H1 (cell line): ENCODE measurements around the gene PINK1. TPM values are rescaled to one million over a fixed set of nuclear protein-coding genes. Genes with fewer than 3 reads are reported as not detected.

Experiments used
- CTCF ChIA-PET: fragments of 300-600 bp; sonication (Branson Sonifier 250); formaldehyde crosslinking; loops from one replicate; lab custom pipeline; 2021; ENCODE audit not compliant: partially characterized antibody; lab: Charles Lee
- POLR2A ChIA-PET: fragments of 300-600 bp; sonication (Branson Sonifier 250); formaldehyde crosslinking; loops from one replicate; lab custom pipeline; 2021; ENCODE audit warnings: inconsistent platforms; ENCODE audit not compliant: partially characterized antibody; lab: Charles Lee
- DNase-seq, 2 experiments: peaks; one replicate each; pipeline versions ENCODE4 v3.0.0 to v3.0.0-alpha.2; 2010 to 2022; ENCODE audit warnings: low spot score in 2 of 2, low read depth in 1 of 2, mixed read lengths in 1 of 2
- FAIRE-seq: peaks from 2 replicates; lab custom pipeline; 2011; peaks lifted over from hg19 to GRCh38; lab: Jason Lieb, UNC
- H2AFZ ChIP-seq: 2 replicates; pipeline ENCODE4 v1.8.1; 2012; ENCODE audit warnings: low read length, inconsistent platforms
- H2AK5ac ChIP-seq: 2 replicates; pipeline ENCODE4 v1.6.1; 2013; ENCODE audit warnings: low read depth, low read length
- H2BK120ac ChIP-seq: replicated peaks from 2 replicates; pipeline ENCODE3; 2013; ENCODE audit warnings: low read depth, low read length, inconsistent platforms
- H2BK12ac ChIP-seq: 2 replicates; pipeline ENCODE4 v1.6.1; 2013; ENCODE audit warnings: low read depth, low read length
- H2BK15ac ChIP-seq: 2 replicates; pipeline ENCODE4 v1.6.1; 2013; ENCODE audit warnings: low read length
- H2BK20ac ChIP-seq: 2 replicates; pipeline ENCODE4 v1.6.1; 2013; ENCODE audit warnings: low read length
- H2BK5ac ChIP-seq: 2 replicates; pipeline ENCODE4 v1.6.1; 2013; ENCODE audit warnings: low read depth, low read length
- H3K14ac ChIP-seq: 2 replicates; pipeline ENCODE4 v1.6.1; 2013; ENCODE audit warnings: inconsistent platforms; ENCODE audit not compliant: insufficient read length
- H3K18ac ChIP-seq: 2 replicates; pipeline ENCODE4 v1.6.1; 2013; ENCODE audit warnings: low read length; ENCODE audit errors: extremely low read depth
- H3K23ac ChIP-seq: 2 replicates; pipeline ENCODE4 v1.6.1; 2013; ENCODE audit warnings: inconsistent platforms; ENCODE audit not compliant: insufficient read length
- H3K23me2 ChIP-seq: 2 replicates; pipeline ENCODE4 v1.6.1; 2013; ENCODE audit warnings: low read depth, low read length
- H3K27ac ChIP-seq: 2 replicates; pipeline ENCODE4 v1.6.1; 2011; ENCODE audit warnings: low read depth, low read length, inconsistent platforms
- H3K27me3 ChIP-seq, 4 experiments: replicated peaks in 1 of 4; 1 replicate in 1 of 4; 2 replicates in 3 of 4; pipeline versions ENCODE4 v1.6.1 to v1.8.1; 2011 to 2013; ENCODE audit warnings: low read length in 3 of 4, mild to moderate bottlenecking in 3 of 4, inconsistent platforms in 2 of 4, mixed read lengths in 2 of 4, moderate library complexity in 1 of 4; ENCODE audit not compliant: control insufficient read depth in 3 of 4, insufficient read depth in 3 of 4; ENCODE audit errors: extremely low read depth in 1 of 4
- H3K36me3 ChIP-seq, 4 experiments: 2 replicates each; pipeline versions ENCODE4 v1.6.1 to v1.8.1; 2011 to 2013; ENCODE audit warnings: mild to moderate bottlenecking in 4 of 4, low read length in 3 of 4, moderate library complexity in 2 of 4, control low read depth in 1 of 4, inconsistent platforms in 1 of 4; ENCODE audit not compliant: insufficient read depth in 4 of 4, control insufficient read depth in 2 of 4
- H3K4ac ChIP-seq: replicated peaks from 2 replicates; pipeline ENCODE3; 2013; ENCODE audit warnings: low read length, low read depth, mixed read lengths, inconsistent platforms; ENCODE audit not compliant: insufficient read length
- H3K4me1 ChIP-seq, 4 experiments: replicated peaks in 1 of 4; 1 replicate in 1 of 4; 2 replicates in 3 of 4; pipeline versions ENCODE4 v1.6.1 to v1.8.1; 2011 to 2013; ENCODE audit warnings: low read length in 3 of 4, inconsistent platforms in 2 of 4, mixed read lengths in 1 of 4; ENCODE audit not compliant: insufficient read depth in 4 of 4, control insufficient read depth in 3 of 4
- H3K4me2 ChIP-seq, 2 experiments: 2 replicates each; pipeline versions ENCODE4 v1.6.1 to v1.8.1; 2011 to 2013; ENCODE audit warnings: low read depth in 2 of 2, low read length in 2 of 2, control low read depth in 1 of 2, inconsistent platforms in 1 of 2, mild to moderate bottlenecking in 1 of 2; ENCODE audit not compliant: insufficient read depth in 1 of 2
- H3K4me3 ChIP-seq, 4 experiments: fragments of 200-600, 300-600 bp in 1 of 4; sonication (generic), shearing (Covaris generic), sonication (Bioruptor Twin) in 1 of 4; 2 replicates each; pipeline versions ENCODE4 v1.5.1 to v1.8.1; 2011 to 2016; ENCODE audit warnings: low read length in 4 of 4, low read depth in 3 of 4, control low read depth in 2 of 4, inconsistent platforms in 2 of 4, mild to moderate bottlenecking in 2 of 4, mixed read lengths in 1 of 4, moderate library complexity in 1 of 4; ENCODE audit not compliant: insufficient read depth in 2 of 4; ENCODE audit errors: extremely low read depth in 1 of 4
- H3K56ac ChIP-seq: replicated peaks from 2 replicates; pipeline ENCODE3; 2013; ENCODE audit warnings: low read depth, mild to moderate bottlenecking, mixed read lengths, low read length, inconsistent platforms; ENCODE audit not compliant: insufficient read length
- H3K79me1 ChIP-seq: 2 replicates; pipeline ENCODE4 v1.6.1; 2013; ENCODE audit warnings: low read depth, low read length, control low read depth
- H3K79me2 ChIP-seq, 2 experiments: 2 replicates each; pipeline versions ENCODE4 v1.6.1 to v1.8.1; 2012 to 2013; ENCODE audit warnings: low read length in 2 of 2, mild to moderate bottlenecking in 2 of 2, inconsistent platforms in 1 of 2; ENCODE audit not compliant: insufficient read depth in 2 of 2, control insufficient read depth in 1 of 2
- H3K9ac ChIP-seq, 4 experiments: replicated peaks in 1 of 4; 1 replicate in 1 of 4; 2 replicates in 3 of 4; pipeline versions ENCODE4 v1.6.1 to v1.8.1; 2011 to 2013; ENCODE audit warnings: low read depth in 3 of 4, low read length in 3 of 4, control low read depth in 2 of 4, mild to moderate bottlenecking in 2 of 4, moderate library complexity in 2 of 4, inconsistent platforms in 1 of 4; ENCODE audit errors: extremely low read depth in 1 of 4
- H3K9me3 ChIP-seq, 2 experiments: 2 replicates each; pipeline versions ENCODE4 v1.6.1 to v1.8.1; 2012 to 2013; ENCODE audit warnings: mild to moderate bottlenecking in 2 of 2, moderate library complexity in 2 of 2, control low read depth in 1 of 2, inconsistent platforms in 1 of 2, low read depth in 1 of 2, low read length in 1 of 2, mixed read lengths in 1 of 2; ENCODE audit not compliant: insufficient read depth in 2 of 2
- H4K20me1 ChIP-seq, 2 experiments: replicated peaks in 1 of 2; 2 replicates each; pipeline versions ENCODE3 to v1.8.1; 2011 to 2013; ENCODE audit warnings: inconsistent platforms in 2 of 2, low read length in 2 of 2, mild to moderate bottlenecking in 1 of 2; ENCODE audit not compliant: insufficient read depth in 2 of 2, control insufficient read depth in 1 of 2
- H4K5ac ChIP-seq: 2 replicates; pipeline ENCODE4 v1.6.1; 2013; ENCODE audit warnings: low read length, low read depth, mixed read lengths, inconsistent platforms; ENCODE audit not compliant: insufficient read length
- H4K8ac ChIP-seq: 2 replicates; pipeline ENCODE4 v1.8.0; 2013; ENCODE audit warnings: mild to moderate bottlenecking, moderate library complexity, low read length, inconsistent platforms; ENCODE audit not compliant: insufficient read depth; ENCODE audit errors: extremely low read depth
- H4K91ac ChIP-seq: replicated peaks from 2 replicates; pipeline ENCODE3; 2013; ENCODE audit warnings: low read length, mixed read lengths, inconsistent platforms; ENCODE audit not compliant: insufficient read length
- ASH2L ChIP-seq: fragments of 200-600, 300-600 bp; sonication (generic); IDR thresholded peaks from one replicate; pipeline ENCODE4 v1.7.1; 2017; ENCODE audit warnings: low read length
- BACH1 ChIP-seq: IDR thresholded peaks from 2 replicates; pipeline ENCODE4 v1.6.1; 2012; ENCODE audit warnings: low read length, improper control_type of control experiment
- BRCA1 ChIP-seq: IDR thresholded peaks from 2 replicates; pipeline ENCODE4 v1.6.1; 2012; ENCODE audit warnings: low read depth, low read length, improper control_type of control experiment
- GABPA ChIP-seq: IDR thresholded peaks from 2 replicates; pipeline ENCODE4 v1.6.1; 2011; ENCODE audit warnings: mild to moderate bottlenecking, low read length, moderate library complexity, borderline replicate concordance; ENCODE audit not compliant: insufficient read depth
- KDM4A ChIP-seq: IDR thresholded peaks from one replicate; pipeline ENCODE4 v1.7.1; 2012; ENCODE audit warnings: low read depth, mild to moderate bottlenecking, moderate library complexity, low read length, inconsistent platforms; ENCODE audit not compliant: severe bottlenecking
- POLR2AphosphoS5 ChIP-seq: IDR thresholded peaks from 2 replicates; pipeline ENCODE4 v1.6.1; 2011; ENCODE audit warnings: low read depth, low read length
- RAD21 ChIP-seq, 2 experiments: IDR thresholded peaks in 1 of 2; conservative IDR thresholded peaks in 1 of 2; 2 replicates each; pipeline ENCODE4 v1.6.1; 2011; ENCODE audit warnings: low read depth in 2 of 2, low read length in 2 of 2, improper control_type of control experiment in 1 of 2, inconsistent platforms in 1 of 2, mild to moderate bottlenecking in 1 of 2, moderate library complexity in 1 of 2
- WGBS, 2 experiments: shearing (Covaris generic) in 1 of 2; methylation state at CpG; one replicate each; pipeline versions ENCODE4 v1.1.6 to v1.1.7; 2013 to 2015; ENCODE audit warnings: low lambda C conversion rate in 2 of 2, mixed read lengths in 2 of 2, inconsistent platforms in 1 of 2, low coverage in 1 of 2, missing lambda C conversion rate in 1 of 2; ENCODE audit not compliant: insufficient replicate concordance in 2 of 2, insufficient coverage in 1 of 2, insufficient read length in 1 of 2; ENCODE audit errors: extremely low coverage in 1 of 2, missing lambda C conversion rate in 1 of 2; 5-methylcytosine and 5-hydroxymethylcytosine counted together
- polyA plus RNA-seq, 7 experiments: library from polyadenylated mRNA; depleted of rRNA in 3 of 7; stranded (reverse) in 5 of 7; unstranded in 2 of 7; fragments of >200 nt in 5 of 7; fragments of 200-250 nt in 2 of 7; gene quantifications; 1 replicate in 5 of 7; 2 replicates in 1 of 7; 4 replicates in 1 of 7; pipeline versions ENCODE4 v1.2.1 to v1.2.3, GENCODE V29; 2011 to 2013; ENCODE audit warnings: missing spikeins in 2 of 7, mixed read lengths in 2 of 7
- total RNA-seq: library from RNA; stranded (reverse); fragmentation: NEBNext Ultra II Directional; extraction: Animal tissue kit (Norgen Biotek cat#: 25700); gene quantifications from 2 replicates; pipeline ENCODE4 v1.2.1, GENCODE V29; 2021

The PINK1 gene
- total and polyA plus RNA-seq, 2 of the 8 experiments (the other 6 are each of a cell fraction or from before 2014, with no cell fraction given) = 16.1 to 19.3 TPM

GRCh38 chr1:20657024-20657423, 23.8 kb downstream of the PINK1 start:
- Histone ChIP-seq H3K4ac (no peak overlapping the region), H4K8ac (no peak overlapping the region), H3K36me3 (peaks cover 24 to 58% (median 51%) of the 10 kb centered on the region in 4 experiments), H4K20me1 (peaks cover 6 to 30% of the 10 kb centered on the region in 2 experiments), H3K9ac (no peak overlapping the region), H4K5ac (no peak overlapping the region), H2AFZ (no peak overlapping the region), H2BK5ac (no peak overlapping the region), H2BK15ac (no peak overlapping the region), H3K79me2 (peaks cover 9 to 49% of the 10 kb centered on the region in 2 experiments), H3K23ac (no peak overlapping the region), H4K91ac (no peak overlapping the region), H2AK5ac (no peak overlapping the region), H3K4me1 (peaks cover 0 to 5% (median 3%) of the 10 kb centered on the region in 4 experiments; a peak in 3 of 7 replicates), H3K27ac (no peak overlapping the region), H3K23me2 (peaks cover 9% of the 10 kb centered on the region), H2BK12ac (no peak overlapping the region), H2BK20ac (no peak overlapping the region), H3K27me3 (no peaks in the 10 kb centered on the region), H3K56ac (no peak overlapping the region), H3K9me3 (no peaks in the 10 kb centered on the region), H3K14ac (no peak overlapping the region), H3K79me1 (peaks cover 10% of the 10 kb centered on the region)
- WGBS, 2 experiments = 80% methylated on average over 12 of the region's 12 CpGs; no CpG with 5 or more reads in 1 of the 2 experiments
- FAIRE-seq (no peak), DNase-seq (no peak)
- POLR2A ChIA-PET = interaction anchor here (0.6 to 1.7 kb wide), 5 partner anchors 15 to 1413 kb away, joined by 3 to 8 read pairs (median 3); partner anchors contain the start of gene HP1BP3
- CTCF ChIA-PET = interaction anchor here (0.6 to 2.1 kb wide), 6 partner anchors 15 to 636 kb away, joined by 3 to 6 read pairs (median 4); no protein-coding TSS in a partner anchor
- TF ChIP-seq KDM4A = no peak
- no peak for TF ChIP-seq GABPA
- no peak for TF ChIP-seq POLR2AphosphoS5
- no peak for TF ChIP-seq BACH1
- no peak for TF ChIP-seq BRCA1
- TF ChIP-seq ASH2L = no peak
- TF ChIP-seq RAD21 (IDR thresholded peaks at IDR 0.05 in 1 of 2, conservative IDR thresholded peaks at IDR 0.05 in 1 of 2; ENCODE audit: low read depth in 2 of 2, low read length in 2 of 2) = no peak
- TF ChIP-seq, all 59 proteins: peak for 0
- Histone ChIP-seq H3K18ac (no peak overlapping the region), H3K4me2 (no peak overlapping the region), H3K4me3 (no peak overlapping the region), H2BK120ac (no peak overlapping the region)
